IMR-90 (cell line): ENCODE data around the gene TAF11L3. TPM values are rescaled to one million over a fixed set of nuclear protein-coding genes. Genes with fewer than 3 reads are reported as not detected.
"Not testable (repeated sequence)": the region's sequence is repeated elsewhere in the genome, so short reads cannot be mapped to it uniquely, and the experiment has no call there.

Experiments
- ATAC-seq: fragments of 200-7000 bp; cut with Tn5 transposase; 2 replicates; pipeline ENCODE4 v1.9.1; 2020; ENCODE audit warnings: low read depth, mild to moderate bottlenecking, moderate library complexity
- BruUV-seq: library from RNA; stranded (reverse); fragments of 400-500 nt; replicated peaks from 2 replicates; lab custom pipeline; 2021; lab: Mats Ljungman, UMichigan
- CTCF ChIA-PET: fragments of 300-600 bp; formaldehyde crosslinking; extraction: SDS; loops from one replicate; lab custom pipeline; 2021; ENCODE audit warnings: antibody characterized with exemption; lab: Yijun Ruan, JAX
- POLR2A ChIA-PET: fragments of 300-600 bp; sonication (Branson Sonifier 250); formaldehyde crosslinking; loops from one replicate; lab custom pipeline; 2022; ENCODE audit warnings: antibody characterized with exemption; ENCODE audit not compliant: unreplicated experiment; lab: Charles Lee
- DNase-seq: peaks from one replicate; pipeline ENCODE4 v3.0.0; 2013
- H2AFZ ChIP-seq: replicated peaks from 2 replicates; pipeline ENCODE3; 2013; ENCODE audit warnings: low read length, mild to moderate bottlenecking; ENCODE audit not compliant: poor library complexity
- H2AK5ac ChIP-seq: 2 replicates; pipeline ENCODE4 v1.6.1; 2013; ENCODE audit warnings: low read depth, low read length, inconsistent platforms
- H2AK9ac ChIP-seq: replicated peaks from 2 replicates; pipeline ENCODE3; 2013; ENCODE audit warnings: mild to moderate bottlenecking, low read depth, low read length, moderate library complexity; ENCODE audit not compliant: poor library complexity
- H2BK120ac ChIP-seq: 2 replicates; pipeline ENCODE4 v1.6.1; 2013; ENCODE audit warnings: low read depth, low read length, inconsistent platforms
- H2BK15ac ChIP-seq: 3 replicates; pipeline ENCODE4 v1.6.1; 2013; ENCODE audit warnings: low read depth, low read length, inconsistent platforms
- H2BK20ac ChIP-seq: 2 replicates; pipeline ENCODE4 v1.6.1; 2013; ENCODE audit warnings: low read depth, mild to moderate bottlenecking, inconsistent platforms, low read length, moderate library complexity
- H2BK5ac ChIP-seq: 2 replicates; pipeline ENCODE4 v1.6.1; 2013; ENCODE audit warnings: mild to moderate bottlenecking, low read depth, low read length, inconsistent platforms; ENCODE audit not compliant: poor library complexity, severe bottlenecking
- H3K14ac ChIP-seq: replicated peaks from 2 replicates; pipeline ENCODE4 v1.6.1; 2013; ENCODE audit warnings: low read depth, low read length, inconsistent platforms
- H3K18ac ChIP-seq: 2 replicates; pipeline ENCODE4 v1.6.1; 2013; ENCODE audit warnings: low read depth, low read length, control low read depth
- H3K23ac ChIP-seq: 2 replicates; pipeline ENCODE4 v1.6.1; 2013; ENCODE audit warnings: low read depth, low read length, inconsistent platforms
- H3K27ac ChIP-seq: 2 replicates; pipeline ENCODE4 v1.5.1; 2013; ENCODE audit warnings: mild to moderate bottlenecking, control low read depth, low read length; ENCODE audit not compliant: insufficient read depth
- H3K27me3 ChIP-seq: 2 replicates; pipeline ENCODE4 v1.6.1; 2013; ENCODE audit warnings: low read length; ENCODE audit not compliant: control insufficient read depth, insufficient read depth
- H3K36me3 ChIP-seq: 2 replicates; pipeline ENCODE4 v1.6.1; 2013; ENCODE audit warnings: low read length, mixed read lengths; ENCODE audit not compliant: control insufficient read depth, insufficient read depth
- H3K4ac ChIP-seq: 2 replicates; pipeline ENCODE4 v1.6.1; 2013; ENCODE audit warnings: low read depth, low read length, inconsistent platforms
- H3K4me1 ChIP-seq: 2 replicates; pipeline ENCODE4 v1.6.1; 2013; ENCODE audit warnings: low read length, mixed read lengths; ENCODE audit not compliant: control insufficient read depth, insufficient read depth
- H3K4me2 ChIP-seq: 2 replicates; pipeline ENCODE4 v1.6.1; 2013; ENCODE audit warnings: low read depth, mild to moderate bottlenecking, control low read depth, low read length, moderate library complexity
- H3K4me3 ChIP-seq: 2 replicates; pipeline ENCODE4 v1.5.1; 2013; ENCODE audit warnings: low read depth, mild to moderate bottlenecking, control low read depth, low read length, moderate library complexity; ENCODE audit not compliant: insufficient read depth
- H3K56ac ChIP-seq: 2 replicates; pipeline ENCODE4 v1.6.1; 2013; ENCODE audit warnings: low read length, inconsistent platforms; ENCODE audit not compliant: insufficient read depth; ENCODE audit errors: extremely low read depth
- H3K79me1 ChIP-seq, 2 experiments: 2 replicates each; pipeline ENCODE4 v1.6.1; 2013; ENCODE audit warnings: low read length in 2 of 2, inconsistent platforms in 1 of 2, low read depth in 1 of 2
- H3K9ac ChIP-seq: 2 replicates; pipeline ENCODE4 v1.6.1; 2013; ENCODE audit warnings: low read depth, low read length, control low read depth
- H3K9me1 ChIP-seq: 2 replicates; pipeline ENCODE4 v1.6.1; 2013; ENCODE audit warnings: low read length, inconsistent platforms; ENCODE audit not compliant: insufficient read depth
- H3K9me3 ChIP-seq: 2 replicates; pipeline ENCODE4 v1.6.1; 2013; ENCODE audit warnings: low read length; ENCODE audit not compliant: control insufficient read depth, insufficient read depth
- H4K20me1 ChIP-seq: 2 replicates; pipeline ENCODE4 v1.6.1; 2013; ENCODE audit warnings: low read length, inconsistent platforms; ENCODE audit not compliant: insufficient read depth
- H4K5ac ChIP-seq: 2 replicates; pipeline ENCODE4 v1.6.1; 2013; ENCODE audit warnings: mild to moderate bottlenecking, low read depth, low read length, control low read depth
- H4K8ac ChIP-seq, 2 experiments: 2 replicates each; pipeline ENCODE4 v1.6.1; 2013; ENCODE audit warnings: low read depth in 2 of 2, low read length in 2 of 2, control low read depth in 1 of 2, inconsistent platforms in 1 of 2
- H4K91ac ChIP-seq: 2 replicates; pipeline ENCODE4 v1.6.1; 2013; ENCODE audit warnings: low read depth, low read length, inconsistent platforms; ENCODE audit not compliant: insufficient read depth
- WGBS, 2 experiments: methylation state at CpG; one replicate each; pipeline versions ENCODE4 v1.1.5 to v1.1.7; 2013; ENCODE audit warnings: missing lambda C conversion rate in 2 of 2; ENCODE audit not compliant: insufficient read length in 1 of 2; ENCODE audit errors: extremely low coverage in 2 of 2; 5-methylcytosine and 5-hydroxymethylcytosine counted together
- dilution Hi-C: fragments of 300-500 bp; cut with HindIII; formaldehyde crosslinking; loops from one replicate; pipeline ENCODE4 v1.14.3; 2018; ENCODE audit warnings: low sequenced_read_pairs; ENCODE audit not compliant: unreplicated experiment
- in situ Hi-C: fragments of 300-500 bp; cut with MboI; formaldehyde crosslinking; loops from 3 replicates; pipeline ENCODE4 v1.14.3; 2019; ENCODE audit warnings: low sequenced_read_pairs, inconsistent platforms, mixed read lengths
- intact Hi-C: fragments of 100-400 bp; cut with micrococcal nuclease; formaldehyde crosslinking; loops from 2 replicates; pipeline ENCODE4 v1.10.0; 2022
- polyA plus RNA-seq, 3 experiments: library from polyadenylated mRNA; depleted of rRNA; stranded (reverse); fragments of >200 nt; gene quantifications; 2 replicates each; pipeline ENCODE4 v1.2.3, GENCODE V29; 2012; ENCODE audit warnings: low replicate concordance in 1 of 3
- total RNA-seq: library from RNA; depleted of rRNA; stranded (reverse); fragments of >200 nt; gene quantifications from 2 replicates; pipeline ENCODE4 v1.2.3, GENCODE V29; 2012

The TAF11L3 gene
- total and polyA plus RNA-seq, 2 of the 4 experiments (the other 2 are of a cell fraction), result not detected

GRCh38 chr5:17521501-17521900, 3.3 kb downstream of the TAF11L3 start, which contains the start of gene TAF11L4:
TAF11L4 (plus strand) TSS chr5:17521801.
- H2BK20ac ChIP-seq, CTCF ChIA-PET, DNase-seq, intact Hi-C loops, H3K4me1 ChIP-seq, H4K91ac ChIP-seq, H2AK5ac ChIP-seq, H3K79me1 ChIP-seq, BruUV-seq, H2AFZ ChIP-seq, H3K56ac ChIP-seq, POLR2A ChIA-PET, dilution Hi-C loops, H4K20me1 ChIP-seq, H3K14ac ChIP-seq, H3K9ac ChIP-seq, H3K9me3 ChIP-seq, H3K27ac ChIP-seq, H3K4me2 ChIP-seq, H4K8ac ChIP-seq, H3K23ac ChIP-seq, H3K18ac ChIP-seq, H2BK5ac ChIP-seq, H2BK15ac ChIP-seq, H3K9me1 ChIP-seq, H3K4ac ChIP-seq, in situ Hi-C loops, H2AK9ac ChIP-seq, H2BK120ac ChIP-seq, H3K4me3 ChIP-seq, ATAC-seq, H4K5ac ChIP-seq, H3K36me3 ChIP-seq, H3K27me3 ChIP-seq: not testable (repeated sequence)
- no CpG with 5 or more reads among the region's 15 CpGs for WGBS, 2 experiments

GRCh38 chr5:17524935-17525334, 6.8 kb downstream of the TAF11L3 start, which contains the start of gene TAF11L5:
TAF11L5 (plus strand) TSS chr5:17525235.
- H3K14ac ChIP-seq, H3K9me3 ChIP-seq, H4K91ac ChIP-seq, DNase-seq, H3K79me1 ChIP-seq, H2AK5ac ChIP-seq, H3K4me1 ChIP-seq, H2BK5ac ChIP-seq, H3K27me3 ChIP-seq, POLR2A ChIA-PET, H3K18ac ChIP-seq, H2AK9ac ChIP-seq, H3K56ac ChIP-seq, in situ Hi-C loops, H3K4ac ChIP-seq, H3K4me2 ChIP-seq, H3K27ac ChIP-seq, CTCF ChIA-PET, H4K8ac ChIP-seq, H3K23ac ChIP-seq, H3K36me3 ChIP-seq, H3K9me1 ChIP-seq, H3K9ac ChIP-seq, H2BK15ac ChIP-seq, dilution Hi-C loops, H2BK120ac ChIP-seq, H4K5ac ChIP-seq, H3K4me3 ChIP-seq, H4K20me1 ChIP-seq, ATAC-seq, intact Hi-C loops, BruUV-seq, H2AFZ ChIP-seq, H2BK20ac ChIP-seq: not testable (repeated sequence)
- no CpG with 5 or more reads among the region's 15 CpGs for WGBS, 2 experiments
